ENCODE results near the gene RNF144B. TPM values are rescaled to one million over a fixed set of nuclear protein-coding genes. Genes with fewer than 3 reads are reported as not detected.

The RNF144B gene
- total and polyA plus RNA-seq, 7 donors = 6.0 to 94.9 (median 34.5) TPM

DNA sequence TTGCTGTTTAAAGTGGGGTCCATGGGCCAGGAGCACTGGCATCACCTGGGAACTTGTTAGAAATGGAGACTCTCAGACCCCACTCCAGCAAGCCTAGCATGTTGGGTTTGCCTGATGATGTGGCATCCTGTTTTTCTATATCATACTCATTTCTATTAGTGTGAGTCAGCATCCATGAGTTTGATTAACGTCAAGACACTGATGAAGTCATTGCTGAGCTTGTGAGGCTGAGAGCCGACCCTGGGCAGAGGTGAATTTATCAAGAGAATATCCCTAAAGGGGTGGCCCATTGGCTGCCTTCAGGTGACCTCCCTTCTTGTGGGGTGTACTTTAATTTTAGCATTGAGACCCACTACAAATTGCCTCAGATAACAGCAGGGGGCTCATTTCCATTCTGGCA lies 43.4 kb upstream of the RNF144B start:
- H3K27ac ChIP-seq = peak overlapping the region; percentile 92
- intact Hi-C loops (cut with DNase I) = loop anchor here (2.0 to 5.0 kb wide), 2 partner anchors 39 to 44 kb away; partner anchors contain the start of gene RNF144B (in 1 of the 2)
- ATAC-seq = peak in 3 of 4 donors; percentile 9 to 16 (median 11)

DNA sequence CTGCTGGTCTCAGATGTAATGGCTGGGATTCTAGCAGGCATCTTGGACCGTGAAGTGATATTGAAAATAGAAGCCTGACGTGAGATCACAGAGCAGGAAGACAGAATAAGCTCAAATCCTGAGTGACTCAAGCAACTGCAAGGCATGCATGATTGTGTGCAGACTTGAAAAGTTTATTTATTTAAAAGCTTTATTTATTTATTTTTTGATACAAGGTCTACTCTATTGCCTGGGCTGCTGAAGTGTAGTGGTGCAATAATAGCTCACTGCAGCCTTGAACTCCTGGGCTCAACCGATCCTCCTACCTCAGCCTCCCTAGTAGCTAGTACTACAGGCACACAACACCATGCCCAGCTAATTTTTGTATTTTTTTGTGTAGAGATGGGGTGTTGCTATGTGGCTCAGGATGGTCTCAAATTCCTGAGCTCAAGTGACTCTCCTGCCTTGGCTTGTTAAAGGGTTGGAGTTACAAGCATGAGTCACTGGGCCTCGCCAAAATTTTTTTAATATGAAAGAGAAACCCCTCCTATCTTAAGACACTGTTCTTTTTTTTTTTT lies 40.1 kb upstream of the RNF144B start:
- ATAC-seq (peak; percentile 62 to 83 (median 79)), DNase-seq (no peak)
- intact Hi-C loops (cut with DNase I) = no loop called here
- no peak overlapping the region for H3K4me3 ChIP-seq
- H3K27ac ChIP-seq = peak overlapping the region; percentile 92
- no peaks in the 10 kb centered on the region for H3K27me3 ChIP-seq (ENCODE audit: insufficient read depth in 3 of 3, low read length in 2 of 3)
- H3K4me1 ChIP-seq = peaks cover 38% of the 10 kb centered on the region
- WGBS, 3 donors = 40 to 46% (median 43%) methylated on average over 4 of the region's 4 CpGs
- TF ChIP-seq, protein P1, sequence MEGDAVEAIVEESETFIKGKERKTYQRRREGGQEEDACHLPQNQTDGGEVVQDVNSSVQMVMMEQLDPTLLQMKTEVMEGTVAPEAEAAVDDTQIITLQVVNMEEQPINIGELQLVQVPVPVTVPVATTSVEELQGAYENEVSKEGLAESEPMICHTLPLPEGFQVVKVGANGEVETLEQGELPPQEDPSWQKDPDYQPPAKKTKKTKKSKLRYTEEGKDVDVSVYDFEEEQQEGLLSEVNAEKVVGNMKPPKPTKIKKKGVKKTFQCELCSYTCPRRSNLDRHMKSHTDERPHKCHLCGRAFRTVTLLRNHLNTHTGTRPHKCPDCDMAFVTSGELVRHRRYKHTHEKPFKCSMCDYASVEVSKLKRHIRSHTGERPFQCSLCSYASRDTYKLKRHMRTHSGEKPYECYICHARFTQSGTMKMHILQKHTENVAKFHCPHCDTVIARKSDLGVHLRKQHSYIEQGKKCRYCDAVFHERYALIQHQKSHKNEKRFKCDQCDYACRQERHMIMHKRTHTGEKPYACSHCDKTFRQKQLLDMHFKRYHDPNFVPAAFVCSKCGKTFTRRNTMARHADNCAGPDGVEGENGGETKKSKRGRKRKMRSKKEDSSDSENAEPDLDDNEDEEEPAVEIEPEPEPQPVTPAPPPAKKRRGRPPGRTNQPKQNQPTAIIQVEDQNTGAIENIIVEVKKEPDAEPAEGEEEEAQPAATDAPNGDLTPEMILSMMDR (IDR thresholded peaks at IDR 0.05) = no peak
- no peaks in the 10 kb centered on the region for H3K36me3 ChIP-seq (ENCODE audit: insufficient read depth in 1 of 2, low read depth in 1 of 2)
- H3K9me3 ChIP-seq = no peaks in the 10 kb centered on the region

More for the DNA sequence above, 43.4 kb upstream of the RNF144B start:
- TF ChIP-seq, protein P1 (IDR thresholded peaks at IDR 0.05) = no peak
- no peaks in the 10 kb centered on the region for H3K36me3 ChIP-seq (ENCODE audit: insufficient read depth in 1 of 2, low read depth in 1 of 2)
- no peaks in the 10 kb centered on the region for H3K9me3 ChIP-seq
- DNase-seq = no peak
- 43 to 62% (median 46%) methylated on average over 2 of the region's 2 CpGs for WGBS, 3 donors
- H3K4me1 ChIP-seq = peaks cover 34% of the 10 kb centered on the region
- no peaks in the 10 kb centered on the region for H3K27me3 ChIP-seq (ENCODE audit: insufficient read depth in 3 of 3, low read length in 2 of 3)
- H3K4me3 ChIP-seq = no peak overlapping the region

DNA sequence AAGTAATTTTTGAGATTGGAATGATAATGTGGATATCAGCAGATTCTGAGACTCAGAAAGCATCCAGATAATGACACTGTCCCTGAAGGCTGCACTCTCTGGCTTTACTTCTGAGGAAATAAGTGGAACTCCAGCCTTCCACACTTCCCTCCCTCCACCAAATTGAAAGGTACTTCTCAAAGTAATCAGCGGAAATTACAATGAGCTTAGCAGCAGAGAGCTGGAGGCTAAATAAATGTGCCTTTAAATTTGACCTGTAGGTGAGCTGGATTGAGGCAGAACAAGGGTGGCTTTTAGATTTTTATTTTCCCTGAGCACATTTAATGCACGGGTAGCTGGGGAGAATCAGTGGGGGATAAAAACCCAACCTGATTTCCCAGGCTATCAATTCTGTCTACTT lies 39.3 kb upstream of the RNF144B start:
- H3K36me3 ChIP-seq (ENCODE audit: insufficient read depth in 1 of 2, low read depth in 1 of 2) = no peaks in the 10 kb centered on the region
- TF ChIP-seq, protein P1 (IDR thresholded peaks at IDR 0.05) = no peak
- H3K4me1 ChIP-seq = peaks cover 32% of the 10 kb centered on the region
- DNase-seq (no peak), ATAC-seq (no peak)
- intact Hi-C loops (cut with DNase I) = no loop called here
- no peak overlapping the region for H3K4me3 ChIP-seq
- WGBS, 3 donors = 54 to 73% (median 62%) methylated on average over 2 of the region's 2 CpGs
- H3K27me3 ChIP-seq (ENCODE audit: insufficient read depth in 3 of 3, low read length in 2 of 3) = no peaks in the 10 kb centered on the region
- H3K27ac ChIP-seq = peak overlapping the region; percentile 92
- H3K9me3 ChIP-seq = no peaks in the 10 kb centered on the region

GRCh38 chr6:18349386-18349785 lies 37.8 kb upstream of the RNF144B start:
- H3K36me3 ChIP-seq (ENCODE audit: insufficient read depth in 1 of 2, low read depth in 1 of 2) = no peaks in the 10 kb centered on the region
- TF ChIP-seq, protein P1 (IDR thresholded peaks at IDR 0.05) = no peak
- H3K4me3 ChIP-seq = no peak overlapping the region
- H3K4me1 ChIP-seq = peaks cover 19% of the 10 kb centered on the region
- H3K9me3 ChIP-seq = no peaks in the 10 kb centered on the region
- peak overlapping the region; percentile 55 for H3K27ac ChIP-seq
- peak in 1 of 4 donors; percentile 27 for ATAC-seq
- DNase-seq = no peak
- no peaks in the 10 kb centered on the region for H3K27me3 ChIP-seq (ENCODE audit: insufficient read depth in 3 of 3, low read length in 2 of 3)
- intact Hi-C loops (cut with DNase I) = no loop called here

DNA sequence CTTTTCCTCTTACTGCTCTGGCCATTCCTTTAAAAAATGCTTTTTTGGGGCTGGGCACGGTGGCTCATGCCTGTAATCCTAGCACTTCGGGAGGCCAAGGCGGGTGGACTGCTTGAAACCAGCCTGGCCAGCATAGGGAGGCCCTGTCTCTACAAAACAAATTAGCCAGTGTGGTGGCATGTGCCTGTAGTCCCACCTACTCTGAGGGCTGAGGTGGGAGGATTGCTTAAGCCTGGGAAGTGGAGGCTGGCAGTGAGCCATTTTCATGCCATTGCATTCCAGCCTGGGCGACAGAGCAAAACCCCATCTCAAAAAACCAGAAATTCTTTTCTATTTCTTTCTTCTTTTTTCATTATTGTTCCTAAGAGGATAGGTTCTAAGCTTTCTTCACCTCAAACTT lies 36.9 kb upstream of the RNF144B start:
- 79 to 84% (median 82%) methylated on average over 4 of the region's 4 CpGs for WGBS, 3 donors
- intact Hi-C loops (cut with DNase I) = no loop called here
- H3K4me3 ChIP-seq = no peak overlapping the region
- H3K4me1 ChIP-seq = peaks cover 19% of the 10 kb centered on the region
- no peaks in the 10 kb centered on the region for H3K27me3 ChIP-seq (ENCODE audit: insufficient read depth in 3 of 3, low read length in 2 of 3)
- TF ChIP-seq, protein P1 (IDR thresholded peaks at IDR 0.05) = no peak
- DNase-seq = no peak
- no peak for ATAC-seq
- H3K9me3 ChIP-seq = no peaks in the 10 kb centered on the region
- H3K27ac ChIP-seq = peak overlapping the region; percentile 55
- H3K36me3 ChIP-seq (ENCODE audit: insufficient read depth in 1 of 2, low read depth in 1 of 2) = no peaks in the 10 kb centered on the region

Measured in psoas muscle (tissue), 8 donors.